ENCODE data around the gene RPUSD3. TPM values are rescaled to one million over a fixed set of nuclear protein-coding genes. Genes with fewer than 3 reads are reported as not detected.

The RPUSD3 gene
- total RNA-seq, 1 donor from 2014 or later = 30.7 TPM

DNA sequence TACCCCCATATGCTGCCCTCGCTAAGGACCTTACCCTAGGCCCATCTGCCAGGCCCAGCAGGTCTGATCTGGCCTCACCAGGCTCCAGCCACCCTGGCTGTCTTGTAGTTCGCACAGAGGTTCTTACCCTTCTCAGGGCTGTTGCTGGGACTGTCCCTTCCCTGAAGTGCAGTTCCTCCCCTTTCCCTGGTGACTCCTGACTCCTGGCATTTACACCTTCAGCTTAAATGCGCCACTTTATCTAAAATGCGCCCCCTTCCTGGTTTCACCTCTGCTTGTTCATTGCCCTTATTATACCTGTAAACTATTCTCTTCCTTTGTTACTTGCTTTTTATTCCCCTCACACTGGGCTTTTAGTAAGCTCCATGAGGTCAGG lies 34.6 kb downstream of the RPUSD3 start:
- H3K36me3 ChIP-seq = peaks cover 26 to 33% of the 10 kb centered on the region in 2 donors
- intact Hi-C loops (cut with DNase I) = loop anchor here (1.0 kb wide), 1 partner anchor 93 kb away; no protein-coding TSS in a partner anchor
- DNase-seq (ENCODE audit: low spot score in 2 of 2) = no peak
- peaks cover 5 to 10% of the 10 kb centered on the region in 2 donors for H3K4me1 ChIP-seq
- H3K9me3 ChIP-seq = no peaks in the 10 kb centered on the region
- H3K27ac ChIP-seq = peak overlapping the region; percentile 94 to 95
- TF ChIP-seq, protein P1, sequence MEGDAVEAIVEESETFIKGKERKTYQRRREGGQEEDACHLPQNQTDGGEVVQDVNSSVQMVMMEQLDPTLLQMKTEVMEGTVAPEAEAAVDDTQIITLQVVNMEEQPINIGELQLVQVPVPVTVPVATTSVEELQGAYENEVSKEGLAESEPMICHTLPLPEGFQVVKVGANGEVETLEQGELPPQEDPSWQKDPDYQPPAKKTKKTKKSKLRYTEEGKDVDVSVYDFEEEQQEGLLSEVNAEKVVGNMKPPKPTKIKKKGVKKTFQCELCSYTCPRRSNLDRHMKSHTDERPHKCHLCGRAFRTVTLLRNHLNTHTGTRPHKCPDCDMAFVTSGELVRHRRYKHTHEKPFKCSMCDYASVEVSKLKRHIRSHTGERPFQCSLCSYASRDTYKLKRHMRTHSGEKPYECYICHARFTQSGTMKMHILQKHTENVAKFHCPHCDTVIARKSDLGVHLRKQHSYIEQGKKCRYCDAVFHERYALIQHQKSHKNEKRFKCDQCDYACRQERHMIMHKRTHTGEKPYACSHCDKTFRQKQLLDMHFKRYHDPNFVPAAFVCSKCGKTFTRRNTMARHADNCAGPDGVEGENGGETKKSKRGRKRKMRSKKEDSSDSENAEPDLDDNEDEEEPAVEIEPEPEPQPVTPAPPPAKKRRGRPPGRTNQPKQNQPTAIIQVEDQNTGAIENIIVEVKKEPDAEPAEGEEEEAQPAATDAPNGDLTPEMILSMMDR (IDR thresholded peaks at IDR 0.05) = no peak
- peak overlapping the region; percentile 71 to 80 for H3K4me3 ChIP-seq
- H3K27me3 ChIP-seq = no peaks in the 10 kb centered on the region

- peaks cover 5 to 10% of the 10 kb centered on the region in 2 donors for H3K4me1 ChIP-seq
- H3K9me3 ChIP-seq = no peaks in the 10 kb centered on the region
- no peak overlapping the region for H3K4me3 ChIP-seq
- H3K36me3 ChIP-seq = peaks cover 34 to 40% of the 10 kb centered on the region in 2 donors
- peak overlapping the region; percentile 94 to 95 for H3K27ac ChIP-seq
- DNase-seq (ENCODE audit: low spot score in 2 of 2) = no peak
- TF ChIP-seq, protein P1 (IDR thresholded peaks at IDR 0.05) = no peak
- intact Hi-C loops (cut with DNase I) = loop anchor here (1.0 kb wide), 1 partner anchor 92 kb away; no protein-coding TSS in a partner anchor
- no peaks in the 10 kb centered on the region for H3K27me3 ChIP-seq
These were observed 35.3 kb downstream of the RPUSD3 start for GRCh38 chr3:9808345-9809037.

DNA sequence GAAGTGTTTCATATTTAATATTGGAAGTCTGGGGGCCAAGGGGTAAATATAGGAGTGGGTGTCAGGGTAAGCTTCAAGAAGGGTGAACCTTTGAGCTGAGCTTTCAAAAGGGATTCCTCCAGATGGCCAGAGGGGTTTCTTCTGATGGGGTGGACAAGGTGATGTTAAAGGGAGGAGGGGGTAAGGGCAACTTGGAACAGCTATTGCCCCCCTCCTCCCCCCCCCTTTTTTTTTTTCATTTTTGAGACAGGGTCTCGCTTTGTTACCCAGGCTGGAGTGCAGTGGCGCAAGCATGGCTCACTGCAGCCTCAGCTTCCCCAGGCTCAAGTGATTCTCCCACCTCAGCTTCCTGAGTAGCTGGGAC lies 35.8 kb downstream of the RPUSD3 start:
- Histone ChIP-seq H3K36me3 (peaks cover 39 to 46% of the 10 kb centered on the region in 2 donors), H3K4me1 (peaks cover 5 to 10% of the 10 kb centered on the region in 2 donors), H3K27ac (no peak overlapping the region), H3K4me3 (no peak overlapping the region), H3K9me3 (no peaks in the 10 kb centered on the region), H3K27me3 (no peaks in the 10 kb centered on the region)
- no peak for DNase-seq (ENCODE audit: low spot score in 2 of 2)
- TF ChIP-seq, protein P1 (IDR thresholded peaks at IDR 0.05) = no peak
- intact Hi-C loops (cut with DNase I) = no loop called here

- Histone ChIP-seq H3K4me3 (no peak overlapping the region), H3K36me3 (peaks cover 46 to 53% of the 10 kb centered on the region in 2 donors), H3K4me1 (peaks cover 5 to 10% of the 10 kb centered on the region in 2 donors), H3K27me3 (no peaks in the 10 kb centered on the region), H3K27ac (no peak overlapping the region), H3K9me3 (no peaks in the 10 kb centered on the region)
- TF ChIP-seq, protein P1 (IDR thresholded peaks at IDR 0.05) = no peak
- intact Hi-C loops (cut with DNase I) = no loop called here
- no peak for DNase-seq (ENCODE audit: low spot score in 2 of 2)
These were observed 36.9 kb downstream of the RPUSD3 start for GRCh38 chr3:9806688-9807589.

DNA sequence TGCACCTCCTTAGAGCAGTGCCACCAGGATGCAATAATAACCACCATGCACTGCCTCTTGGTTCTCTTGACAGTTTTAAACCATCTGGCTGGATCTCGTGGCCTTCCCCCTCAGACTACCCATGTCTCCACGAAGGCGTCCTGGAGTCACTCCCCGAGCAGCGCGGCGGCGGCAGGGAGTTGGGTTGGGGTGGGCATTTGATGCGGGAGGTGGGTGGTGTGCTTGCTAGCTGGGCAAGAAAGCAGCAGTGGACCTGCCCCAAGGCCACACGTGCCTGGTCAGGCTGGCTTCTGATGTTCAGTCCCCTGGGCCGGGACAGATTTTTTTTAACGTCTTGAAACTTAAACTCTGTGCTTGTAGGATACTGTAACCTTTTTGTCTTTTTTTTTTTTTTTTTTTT lies 37.7 kb downstream of the RPUSD3 start:
- DNase-seq (ENCODE audit: low spot score in 2 of 2) = no peak
- Histone ChIP-seq H3K4me3 (no peak overlapping the region), H3K27ac (no peak overlapping the region), H3K36me3 (peaks cover 54 to 61% of the 10 kb centered on the region in 2 donors), H3K9me3 (no peaks in the 10 kb centered on the region), H3K27me3 (no peaks in the 10 kb centered on the region), H3K4me1 (peaks cover 5 to 7% of the 10 kb centered on the region in 2 donors)
- TF ChIP-seq, protein P1 (IDR thresholded peaks at IDR 0.05) = no peak
- intact Hi-C loops (cut with DNase I) = no loop called here

Measured in ascending aorta (tissue), 2 donors.